ENCODE results near the gene MXRA8.
"Not testable (repeated sequence)": the region's sequence is repeated elsewhere in the genome, so short reads cannot be mapped to it uniquely, and the experiment has no call there.

MXRA8 gene

DNA sequence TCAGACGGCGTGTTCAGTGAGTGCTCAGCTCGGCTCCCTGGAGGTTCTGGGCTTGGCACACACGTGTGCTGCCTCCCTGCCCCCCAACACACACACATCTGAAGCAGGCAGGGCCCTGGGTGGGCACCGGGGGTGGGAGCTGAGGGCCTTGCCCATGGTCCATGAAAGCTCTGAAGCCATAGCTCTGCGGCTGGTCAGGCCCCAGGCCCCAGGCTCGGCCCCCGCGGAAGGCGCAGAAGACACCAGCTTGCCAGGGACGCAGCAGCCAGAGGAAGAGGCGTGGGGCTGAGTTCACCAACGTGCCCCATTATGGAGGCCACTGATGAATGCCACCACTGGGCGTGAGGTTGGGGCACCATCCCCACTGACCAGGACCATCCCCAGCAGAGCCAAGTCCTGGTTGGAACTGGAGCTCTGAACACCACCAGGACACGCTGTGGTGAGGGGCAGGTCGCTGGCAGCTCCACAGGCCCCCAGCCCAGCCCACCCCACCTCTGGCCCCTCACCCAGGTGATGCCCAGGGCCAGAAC, 12.5 kb upstream of the MXRA8 start:
- DNase-seq = no peak
- Histone ChIP-seq H3K4me1 (peaks cover 3% of the 10 kb centered on the region; the same call in 1 of the 2 replicates), H3K9me3 (no peaks in the 10 kb centered on the region), H3K27me3 (no peaks in the 10 kb centered on the region), H3K4me3 (ENCODE audit: low read depth, low read length) (no peak overlapping the region), H3K36me3 (peaks cover 28% of the 10 kb centered on the region)
- TF ChIP-seq, protein P1, sequence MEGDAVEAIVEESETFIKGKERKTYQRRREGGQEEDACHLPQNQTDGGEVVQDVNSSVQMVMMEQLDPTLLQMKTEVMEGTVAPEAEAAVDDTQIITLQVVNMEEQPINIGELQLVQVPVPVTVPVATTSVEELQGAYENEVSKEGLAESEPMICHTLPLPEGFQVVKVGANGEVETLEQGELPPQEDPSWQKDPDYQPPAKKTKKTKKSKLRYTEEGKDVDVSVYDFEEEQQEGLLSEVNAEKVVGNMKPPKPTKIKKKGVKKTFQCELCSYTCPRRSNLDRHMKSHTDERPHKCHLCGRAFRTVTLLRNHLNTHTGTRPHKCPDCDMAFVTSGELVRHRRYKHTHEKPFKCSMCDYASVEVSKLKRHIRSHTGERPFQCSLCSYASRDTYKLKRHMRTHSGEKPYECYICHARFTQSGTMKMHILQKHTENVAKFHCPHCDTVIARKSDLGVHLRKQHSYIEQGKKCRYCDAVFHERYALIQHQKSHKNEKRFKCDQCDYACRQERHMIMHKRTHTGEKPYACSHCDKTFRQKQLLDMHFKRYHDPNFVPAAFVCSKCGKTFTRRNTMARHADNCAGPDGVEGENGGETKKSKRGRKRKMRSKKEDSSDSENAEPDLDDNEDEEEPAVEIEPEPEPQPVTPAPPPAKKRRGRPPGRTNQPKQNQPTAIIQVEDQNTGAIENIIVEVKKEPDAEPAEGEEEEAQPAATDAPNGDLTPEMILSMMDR (IDR thresholded peaks at IDR 0.05; ENCODE audit: low read depth, low read length) = no peak

DNA sequence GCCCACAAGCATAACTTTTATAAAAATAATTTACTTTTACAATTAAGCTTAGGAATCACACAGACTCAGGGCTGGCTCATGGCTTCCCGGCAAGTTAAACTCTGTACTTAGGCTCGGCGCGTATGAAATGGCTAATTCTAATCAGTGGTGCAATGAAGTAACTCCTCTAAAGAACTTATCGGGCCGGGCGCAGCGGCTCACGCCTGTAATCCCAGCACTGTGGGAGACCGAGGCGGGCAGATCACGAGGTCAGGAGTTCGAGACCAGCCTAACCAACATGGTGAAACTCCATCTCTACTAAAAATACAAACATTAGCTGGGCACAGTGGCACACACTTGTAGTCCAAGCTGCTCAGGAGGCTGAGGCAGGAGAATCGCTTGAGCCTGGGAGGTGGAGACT, 11.7 kb upstream of the MXRA8 start:
- not testable (repeated sequence) for H3K9me3 ChIP-seq; H3K27me3 ChIP-seq; H3K4me3 ChIP-seq (ENCODE audit: low read depth, low read length); H3K4me1 ChIP-seq; DNase-seq
- H3K36me3 ChIP-seq = peaks cover 28% of the 10 kb centered on the region

DNA sequence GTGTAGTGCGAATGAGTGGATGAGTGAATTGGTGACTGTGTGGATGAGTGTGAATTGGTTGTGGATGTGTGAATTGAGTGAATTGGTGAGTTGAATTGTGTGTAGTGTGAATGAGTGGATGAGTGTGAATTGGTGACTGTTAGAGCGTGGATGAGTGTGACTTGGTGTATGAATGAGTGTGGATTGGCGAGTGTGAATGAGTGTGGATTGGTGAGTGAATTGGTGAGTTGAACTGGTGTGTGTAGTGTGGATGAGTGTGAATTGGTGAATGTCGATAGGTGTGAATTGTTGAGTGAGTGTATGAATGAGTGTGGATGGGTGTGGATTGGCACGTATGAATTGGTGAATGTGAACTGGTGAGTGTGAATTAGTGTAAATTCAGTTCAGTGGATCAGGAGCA, 9.0 kb upstream of the MXRA8 start:
- peaks cover 11% of the 10 kb centered on the region for H3K36me3 ChIP-seq
- peaks cover 3% of the 10 kb centered on the region; the same call in 1 of the 2 replicates for H3K4me1 ChIP-seq
- DNase-seq = no peak
- no peak overlapping the region for H3K4me3 ChIP-seq (ENCODE audit: low read depth, low read length)
- TF ChIP-seq, protein P1 (IDR thresholded peaks at IDR 0.05; ENCODE audit: low read depth, low read length) = no peak
- H3K9me3 ChIP-seq = no peaks in the 10 kb centered on the region
- H3K27me3 ChIP-seq = no peaks in the 10 kb centered on the region

DNA sequence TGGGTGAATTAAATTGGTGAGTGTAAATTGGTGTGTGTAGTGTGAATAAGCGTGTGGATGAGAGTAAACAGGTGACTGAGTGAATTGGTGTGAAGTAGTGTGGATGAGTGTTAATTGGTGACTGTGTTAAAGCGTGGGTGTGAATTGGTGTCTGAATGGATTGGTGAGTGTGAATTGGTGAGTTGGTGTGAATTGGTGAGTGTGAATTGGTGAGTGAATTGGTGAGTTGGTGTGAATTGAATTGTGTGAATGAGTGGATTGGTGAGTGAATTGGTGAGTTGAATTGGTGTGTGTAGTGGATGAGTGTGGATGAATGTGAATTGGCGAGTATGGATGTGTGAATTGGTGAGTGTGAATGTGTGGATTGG, 8.3 kb upstream of the MXRA8 start:
- no peak overlapping the region for H3K4me3 ChIP-seq (ENCODE audit: low read depth, low read length)
- no peaks in the 10 kb centered on the region for H3K9me3 ChIP-seq
- H3K4me1 ChIP-seq = peaks cover under 1% of the 10 kb centered on the region; the same call in 1 of the 2 replicates
- TF ChIP-seq, protein P1 (IDR thresholded peaks at IDR 0.05; ENCODE audit: low read depth, low read length) = no peak
- H3K36me3 ChIP-seq = peaks cover 4% of the 10 kb centered on the region
- H3K27me3 ChIP-seq = no peaks in the 10 kb centered on the region
- no peak for DNase-seq

DNA sequence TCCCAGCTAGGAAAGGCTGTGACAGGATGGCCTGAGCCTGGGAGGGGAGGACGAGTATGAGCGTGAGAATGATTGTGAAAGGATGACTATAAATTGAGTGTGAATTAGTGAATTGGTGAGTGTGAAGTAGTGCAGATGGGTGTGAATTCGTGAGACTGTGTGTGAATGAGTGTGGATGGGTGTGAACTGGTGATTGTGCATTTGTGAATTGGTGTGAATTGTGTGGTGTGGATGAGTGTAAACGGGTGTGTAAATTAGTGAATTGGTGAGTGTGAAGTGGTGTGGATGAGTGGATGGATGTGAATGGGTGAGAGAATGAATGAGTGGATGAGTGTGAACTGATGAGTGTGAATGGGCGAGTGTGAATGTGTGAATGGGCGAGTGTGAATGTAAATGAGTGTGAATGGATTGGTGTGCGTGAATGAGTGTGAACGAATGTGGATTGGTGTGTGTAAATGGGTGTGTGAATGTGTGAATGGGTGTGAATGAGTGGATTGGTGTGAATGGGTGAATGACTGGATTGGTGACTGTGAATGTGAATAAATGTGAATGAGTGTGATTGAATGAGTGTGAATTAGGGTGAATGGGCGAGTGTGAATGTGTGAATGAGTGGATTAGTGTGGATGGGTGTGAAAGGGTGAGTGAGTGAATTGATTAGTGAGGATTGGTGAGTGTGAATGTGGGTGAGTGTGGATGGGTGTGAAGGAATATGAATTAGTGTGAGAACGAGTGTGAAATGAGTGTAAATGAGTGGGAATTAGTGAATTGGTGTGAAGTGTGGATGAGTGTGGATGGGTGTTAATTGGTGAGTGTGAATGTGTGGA, 7.7 kb upstream of the MXRA8 start:
- Histone ChIP-seq H3K4me1 (no peaks in the 10 kb centered on the region), H3K36me3 (no peaks in the 10 kb centered on the region), H3K27me3 (no peaks in the 10 kb centered on the region), H3K9me3 (no peaks in the 10 kb centered on the region), H3K4me3 (ENCODE audit: low read depth, low read length) (no peak overlapping the region)
- TF ChIP-seq, protein P1 (IDR thresholded peaks at IDR 0.05; ENCODE audit: low read depth, low read length) = no peak
- no peak for DNase-seq

DNA sequence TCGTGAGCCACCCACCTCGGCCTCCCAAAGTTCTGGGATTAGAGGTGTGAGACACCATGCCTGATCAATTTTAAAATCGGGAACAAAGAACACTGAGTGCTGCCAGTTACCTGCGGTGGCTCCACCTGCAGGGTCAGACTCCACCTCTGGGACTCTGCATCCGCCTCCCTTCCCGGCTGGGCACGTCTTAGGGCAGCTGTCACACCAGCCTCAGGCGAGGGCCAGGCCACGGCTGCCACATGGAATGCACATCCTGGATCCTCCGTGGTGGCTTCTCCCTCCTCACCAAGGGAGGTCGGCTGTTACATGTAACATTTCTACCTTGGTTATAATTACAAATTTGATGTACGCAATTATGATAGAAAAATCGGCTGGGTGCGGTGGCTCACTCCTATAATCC, 5.9 kb upstream of the MXRA8 start:
- no peaks in the 10 kb centered on the region for H3K27me3 ChIP-seq
- no peak for DNase-seq
- H3K36me3 ChIP-seq = no peaks in the 10 kb centered on the region

More for the DNA sequence above, 5.9 kb upstream of the MXRA8 start:
- peaks cover 2% of the 10 kb centered on the region; the same call in 1 of the 2 replicates for H3K4me1 ChIP-seq
- H3K9me3 ChIP-seq = no peaks in the 10 kb centered on the region
- TF ChIP-seq, protein P1 (IDR thresholded peaks at IDR 0.05; ENCODE audit: low read depth, low read length) = no peak
- no peak overlapping the region for H3K4me3 ChIP-seq (ENCODE audit: low read depth, low read length)

All from BE2C (cell line).